ENCODE measurements around the gene METRN.
"Not testable (repeated sequence)": the region's sequence is repeated elsewhere in the genome, so short reads cannot be mapped to it uniquely, and the experiment has no call there.

METRN gene

GRCh38 chr16:684961-685696 is 29.8 kb upstream of the METRN start:
- ChIA-PET CTCF (interaction anchor here (0.7 to 1.6 kb wide), 3 partner anchors 14 to 93 kb away, joined by 3 to 5 read pairs (median 3); partner anchors contain the start of gene METRN), POLR2A (ENCODE audit: low non-redundant PET) (no interaction called here)
- DNase-seq (ENCODE audit: low spot score), result no peak
- TF ChIP-seq CTCF (conservative IDR thresholded peaks at IDR 0.05; ENCODE audit: low read depth), result no peak
- peak overlapping the region; percentile 94 for H3K27ac ChIP-seq

- no peak for DNase-seq (ENCODE audit: low spot score)
- peak overlapping the region; percentile 94 for H3K27ac ChIP-seq
- ChIA-PET CTCF (interaction anchor here (0.5 to 0.7 kb wide), 2 partner anchors 12 to 14 kb away, joined by 3 read pairs; no protein-coding TSS in a partner anchor), POLR2A (ENCODE audit: low non-redundant PET) (no interaction called here)
- TF ChIP-seq CTCF (conservative IDR thresholded peaks at IDR 0.05; ENCODE audit: low read depth), result peak; percentile 61
These were observed 29.0 kb upstream of the METRN start for GRCh38 chr16:685967-686366.

- no peak for TF ChIP-seq CTCF (conservative IDR thresholded peaks at IDR 0.05; ENCODE audit: low read depth)
- POLR2A ChIA-PET (ENCODE audit: low non-redundant PET), result no interaction called here
- no peak for DNase-seq (ENCODE audit: low spot score)
- CTCF ChIA-PET, result interaction anchor here (0.5 to 1.1 kb wide), 3 partner anchors 11 to 19 kb away, joined by 3 read pairs; partner anchors contain the start of gene RHOT2
- peak overlapping the region; percentile 94 for H3K27ac ChIP-seq
These were observed 28.3 kb upstream of the METRN start for GRCh38 chr16:686459-687260.

GRCh38 chr16:687499-687898 is 27.4 kb upstream of the METRN start:
- CTCF ChIA-PET, result interaction anchor here (0.6 to 1.1 kb wide), 2 partner anchors 14 to 20 kb away, joined by 3 read pairs; partner anchors contain the start of gene RHOT2
- H3K27ac ChIP-seq, result peak overlapping the region; percentile 84
- TF ChIP-seq CTCF (conservative IDR thresholded peaks at IDR 0.05; ENCODE audit: low read depth), result no peak
- DNase-seq (ENCODE audit: low spot score), result no peak
- POLR2A ChIA-PET (ENCODE audit: low non-redundant PET), result no interaction called here

GRCh38 chr16:689175-689897 is 25.6 kb upstream of the METRN start:
- ChIA-PET POLR2A (ENCODE audit: low non-redundant PET) (interaction anchor here (0.5 to 1.2 kb wide), 2 partner anchors 22 to 99 kb away, joined by 3 read pairs; partner anchors contain the start of genes CHTF18 and RPUSD1), CTCF (interaction anchor here (0.7 kb wide), 1 partner anchor 11 kb away, joined by 3 read pairs; no protein-coding TSS in a partner anchor)
- H3K27ac ChIP-seq, result peak overlapping the region; percentile 84
- TF ChIP-seq CTCF (conservative IDR thresholded peaks at IDR 0.05; ENCODE audit: low read depth), result no peak
- DNase-seq (ENCODE audit: low spot score), result no peak

GRCh38 chr16:691242-691641 is 23.7 kb upstream of the METRN start:
- CTCF ChIA-PET, result interaction anchor here (0.7 kb wide), 1 partner anchor 20 kb away, joined by 3 read pairs; no protein-coding TSS in a partner anchor
- peak overlapping the region; percentile 84; the same call in 1 of the 2 replicates for H3K27ac ChIP-seq
- POLR2A ChIA-PET (ENCODE audit: low non-redundant PET); DNase-seq (ENCODE audit: low spot score): not testable (repeated sequence)

Data from RWPE1 (cell line).